ENCODE measurements around the gene PABPC1L. TPM values are rescaled to one million over a fixed set of nuclear protein-coding genes. Genes with fewer than 3 reads are reported as not detected.

Gene PABPC1L
- polyA plus RNA-seq, 2 of the 4 experiments (the other 2 are of a cell fraction): 37.1 to 73.1 TPM

DNA sequence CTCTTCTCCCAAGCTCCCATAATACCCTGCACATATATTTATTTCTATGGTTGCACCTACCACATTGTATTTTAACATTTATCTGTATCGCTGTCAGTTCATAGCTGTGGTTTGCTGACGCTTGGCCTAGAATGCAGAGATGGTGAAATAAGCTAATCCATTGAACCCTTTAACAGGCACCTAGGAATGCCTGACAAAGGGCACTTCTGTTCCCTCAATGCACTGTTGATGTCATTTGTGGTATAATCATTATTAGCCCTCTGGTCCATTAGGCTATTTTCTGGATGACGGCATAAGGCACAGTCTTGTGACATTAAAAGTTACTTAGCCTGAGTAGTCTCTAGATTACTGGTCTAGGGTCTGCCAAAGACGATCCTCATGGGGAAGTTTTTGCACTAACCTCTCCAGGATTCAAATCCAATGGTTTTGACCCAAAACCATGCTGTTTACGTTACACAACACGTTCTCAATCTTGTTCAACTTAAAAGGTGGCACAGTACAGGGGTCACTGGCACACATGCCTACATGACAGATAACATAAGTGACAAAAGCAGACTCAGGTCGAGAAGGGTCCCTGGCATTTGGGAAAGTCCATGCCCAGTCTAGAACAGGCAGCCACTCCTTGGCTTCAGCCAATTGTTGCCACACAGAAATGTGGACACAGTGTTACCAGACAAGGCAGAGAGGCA is 26.5 kb upstream of the PABPC1L start:
- 67% methylated on average over 7 of the region's 7 CpGs for WGBS (ENCODE audit: missing lambda C conversion rate)
- Histone ChIP-seq H3K27ac (no peak overlapping the region), H3K4me2 (no peak overlapping the region), H3K4me1 (peaks cover 21% of the 10 kb centered on the region), H3K4me3 (no peak overlapping the region), H3K9me3 (no peaks in the 10 kb centered on the region)
- CTCF ChIA-PET: interaction anchor here (1.2 to 3.9 kb wide), 2 partner anchors 136 to 200 kb away, joined by 3 to 12 read pairs; no protein-coding TSS in a partner anchor
- DNase-seq (ENCODE audit: low read depth in 1 of 2, low spot score in 1 of 2) (no peak), FAIRE-seq (no peak), ATAC-seq (no peak)
- no peak for TF ChIP-seq POLR2AphosphoS2 (conservative IDR thresholded peaks at IDR 0.05; ENCODE audit: low read length)
- POLR2A ChIA-PET: no interaction called here

DNA sequence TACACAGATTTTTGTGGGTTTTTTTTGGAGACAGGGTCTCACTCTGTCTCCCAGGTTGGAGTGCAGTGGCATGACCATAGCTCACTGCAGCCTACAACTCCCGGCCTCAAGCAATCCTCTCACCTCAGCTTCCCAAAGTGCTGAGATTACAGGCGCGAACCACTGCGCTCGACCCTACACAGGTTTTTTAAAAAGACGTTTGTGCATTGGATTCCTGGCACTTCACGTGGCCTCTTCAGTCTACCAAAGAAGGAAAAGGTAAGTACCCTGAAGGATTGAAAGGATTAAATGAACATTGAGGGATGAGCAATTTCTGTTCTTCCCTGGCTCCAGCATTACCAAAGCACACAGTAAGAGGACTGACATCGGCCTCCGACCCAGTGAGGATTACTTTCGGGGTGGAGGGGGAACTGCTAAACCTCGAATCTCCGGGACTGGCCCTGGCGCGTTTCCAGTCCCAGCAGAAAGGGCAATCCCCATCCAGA is 24.9 kb upstream of the PABPC1L start:
- no peak; the same call in 1 of the 2 replicates for TF ChIP-seq POLR2A (IDR thresholded peaks at IDR 0.05; ENCODE audit: low read length)
- TF ChIP-seq KDM5A (IDR thresholded peaks at IDR 0.05): no peak
- no peak for TF ChIP-seq EHMT2 (IDR thresholded peaks at IDR 0.05; ENCODE audit: low read depth)
- no peak for TF ChIP-seq NR3C1 (IDR thresholded peaks at IDR 0.05)
- TF ChIP-seq ZC3H11A (IDR thresholded peaks at IDR 0.05): no peak
- no peak for TF ChIP-seq FOXS1 (CRISPR knock-in tag; IDR thresholded peaks at IDR 0.05)
- no peak for TF ChIP-seq KDM1A (IDR thresholded peaks at IDR 0.05; ENCODE audit: low read depth)
- TF ChIP-seq, protein P1, sequence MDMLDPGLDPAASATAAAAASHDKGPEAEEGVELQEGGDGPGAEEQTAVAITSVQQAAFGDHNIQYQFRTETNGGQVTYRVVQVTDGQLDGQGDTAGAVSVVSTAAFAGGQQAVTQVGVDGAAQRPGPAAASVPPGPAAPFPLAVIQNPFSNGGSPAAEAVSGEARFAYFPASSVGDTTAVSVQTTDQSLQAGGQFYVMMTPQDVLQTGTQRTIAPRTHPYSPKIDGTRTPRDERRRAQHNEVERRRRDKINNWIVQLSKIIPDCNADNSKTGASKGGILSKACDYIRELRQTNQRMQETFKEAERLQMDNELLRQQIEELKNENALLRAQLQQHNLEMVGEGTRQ (IDR thresholded peaks at IDR 0.05): no peak
- TF ChIP-seq FOSL2 (IDR thresholded peaks at IDR 0.05): no peak
- TF ChIP-seq FOSL2 (CRISPR knock-in tag; IDR thresholded peaks at IDR 0.05): no peak
- H3K9me3 ChIP-seq: no peaks in the 10 kb centered on the region
- ChIA-PET POLR2A (interaction anchor here (0.6 to 1.7 kb wide), 10 partner anchors 9 to 1127 kb away, joined by 3 to 6 read pairs (median 4); partner anchors contain the start of genes PABPC1L, RIMS4 and TOMM34), CTCF (no interaction called here)
- peak overlapping the region; percentile 92 for H3K4me3 ChIP-seq
- peak overlapping the region; percentile 76 for H3K4me2 ChIP-seq
- H3K4me1 ChIP-seq: peaks cover 30% of the 10 kb centered on the region
- ATAC-seq (no peak), DNase-seq (ENCODE audit: low read depth in 1 of 2, low spot score in 1 of 2) (no peak), FAIRE-seq (no peak)
- H3K27ac ChIP-seq: peak overlapping the region; percentile 59 to 99
- 32% methylated on average over 14 of the region's 14 CpGs for WGBS (ENCODE audit: missing lambda C conversion rate)

DNA sequence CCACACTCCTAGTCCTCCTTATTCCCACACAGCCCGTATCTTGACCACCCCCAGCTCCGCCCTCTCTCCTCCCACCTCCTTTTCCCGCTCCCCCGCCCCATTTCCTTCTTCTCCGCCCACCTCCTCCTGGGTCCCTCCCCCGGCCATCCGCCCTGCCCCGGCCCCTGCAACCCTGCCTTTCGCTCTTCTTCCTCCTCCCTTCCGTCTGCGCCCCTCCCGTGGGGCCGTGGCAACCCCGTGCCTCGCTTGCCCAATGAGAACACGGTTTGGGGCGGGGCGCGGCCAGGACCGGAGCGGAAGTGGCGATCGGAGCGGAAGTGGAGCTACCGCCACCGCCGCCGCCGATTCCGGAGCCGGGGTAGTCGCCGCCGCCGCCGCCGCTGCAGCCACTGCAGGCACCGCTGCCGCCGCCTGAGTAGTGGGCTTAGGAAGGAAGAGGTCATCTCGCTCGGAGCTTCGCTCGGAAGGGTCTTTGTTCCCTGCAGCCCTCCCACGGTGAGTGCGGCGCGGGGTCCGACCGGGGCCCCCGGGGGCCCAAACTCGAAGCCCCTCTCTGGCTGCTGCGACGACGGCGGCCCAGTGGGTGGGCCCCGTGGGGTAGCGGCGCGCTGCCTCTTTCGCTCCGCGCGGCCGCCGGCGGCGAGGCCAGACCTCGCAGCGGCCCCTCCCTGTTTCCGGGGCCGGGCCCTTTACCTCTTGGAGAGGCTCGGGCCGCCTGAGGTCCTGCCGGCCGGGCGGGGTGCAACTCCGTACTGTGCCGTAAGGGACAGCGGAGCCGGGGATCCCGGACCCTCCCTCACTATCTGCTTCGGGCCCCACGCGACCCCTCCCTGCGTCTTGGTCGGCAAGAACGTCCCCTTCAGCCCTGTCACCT is 24.2 kb upstream of the PABPC1L start, which contains the start of gene YWHAB:
YWHAB (plus strand) TSS at position 314 of the 874 bp plus-strand sequence. CDS start 15,829 bp downstream, outside the sequence.
- Histone ChIP-seq H3K4me2 (peak within 1 kb of the TSS; percentile 91), H3K4me1 (peaks cover 30% of the 10 kb centered on the region), H3K27ac (peak within 1 kb of the TSS; percentile 97 to 99), H3K9me3 (no peaks in the 10 kb centered on the region), H3K4me3 (peak within 1 kb of the TSS; percentile 92)
- WGBS (ENCODE audit: missing lambda C conversion rate): 1% methylated on average over 17 of the region's 88 CpGs
- FAIRE-seq: no peak
- peak; percentile 93 to 96 for DNase-seq (ENCODE audit: low read depth in 1 of 2, low spot score in 1 of 2)
- POLR2A ChIA-PET: interaction anchor here (0.6 to 1.7 kb wide), 10 partner anchors 8 to 1126 kb away, joined by 3 to 6 read pairs (median 4); partner anchors contain the start of genes PABPC1L, RIMS4 and TOMM34
- ATAC-seq: peak; percentile 97 to 98
- CTCF ChIA-PET: no interaction called here
- TF ChIP-seq NR3C1 (IDR thresholded peaks at IDR 0.05) (no peak), MAFK (IDR thresholded peaks at IDR 0.05; ENCODE audit: partially characterized antibody) (no peak), SREBF2 (IDR thresholded peaks at IDR 0.05) (no peak), JUNB (IDR thresholded peaks at IDR 0.05) (no peak), KDM5A (IDR thresholded peaks at IDR 0.05) (peak; percentile 49; the same call in 1 of the 2 replicates), TFCP2L1 (CRISPR knock-in tag; IDR thresholded peaks at IDR 0.05) (0 out of 2 replicates have a peak, but pooled peaks have one; percentile 45), BHLHE40 (IDR thresholded peaks at IDR 0.05; ENCODE audit: low read depth, low read length) (no peak), PHF8 (IDR thresholded peaks at IDR 0.05; ENCODE audit: borderline replicate concordance, low read depth) (peak; percentile 96), EHMT2 (IDR thresholded peaks at IDR 0.05; ENCODE audit: low read depth) (no peak), JUN (IDR thresholded peaks at IDR 0.05) (peak; percentile 66 to 86; a peak in 4 of 5 replicates), EHF (CRISPR knock-in tag; IDR thresholded peaks at IDR 0.05) (no peak), CEBPB (IDR thresholded peaks at IDR 0.05) (0 out of 4 replicates have a peak, but pooled peaks of 1 of the 2 experiments have one; percentile 3), RAD21 (conservative IDR thresholded peaks at IDR 0.05 in 1 of 2, IDR thresholded peaks at IDR 0.05 in 1 of 2) (no peak)
- TF ChIP-seq, protein P2, sequence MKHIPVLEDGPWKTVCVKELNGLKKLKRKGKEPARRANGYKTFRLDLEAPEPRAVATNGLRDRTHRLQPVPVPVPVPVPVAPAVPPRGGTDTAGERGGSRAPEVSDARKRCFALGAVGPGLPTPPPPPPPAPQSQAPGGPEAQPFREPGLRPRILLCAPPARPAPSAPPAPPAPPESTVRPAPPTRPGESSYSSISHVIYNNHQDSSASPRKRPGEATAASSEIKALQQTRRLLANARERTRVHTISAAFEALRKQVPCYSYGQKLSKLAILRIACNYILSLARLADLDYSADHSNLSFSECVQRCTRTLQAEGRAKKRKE (CRISPR knock-in tag; IDR thresholded peaks at IDR 0.05; ENCODE audit: low read depth): no peak
- TF ChIP-seq, protein P1 (IDR thresholded peaks at IDR 0.05): peak; percentile 88
- TF ChIP-seq, protein P3, sequence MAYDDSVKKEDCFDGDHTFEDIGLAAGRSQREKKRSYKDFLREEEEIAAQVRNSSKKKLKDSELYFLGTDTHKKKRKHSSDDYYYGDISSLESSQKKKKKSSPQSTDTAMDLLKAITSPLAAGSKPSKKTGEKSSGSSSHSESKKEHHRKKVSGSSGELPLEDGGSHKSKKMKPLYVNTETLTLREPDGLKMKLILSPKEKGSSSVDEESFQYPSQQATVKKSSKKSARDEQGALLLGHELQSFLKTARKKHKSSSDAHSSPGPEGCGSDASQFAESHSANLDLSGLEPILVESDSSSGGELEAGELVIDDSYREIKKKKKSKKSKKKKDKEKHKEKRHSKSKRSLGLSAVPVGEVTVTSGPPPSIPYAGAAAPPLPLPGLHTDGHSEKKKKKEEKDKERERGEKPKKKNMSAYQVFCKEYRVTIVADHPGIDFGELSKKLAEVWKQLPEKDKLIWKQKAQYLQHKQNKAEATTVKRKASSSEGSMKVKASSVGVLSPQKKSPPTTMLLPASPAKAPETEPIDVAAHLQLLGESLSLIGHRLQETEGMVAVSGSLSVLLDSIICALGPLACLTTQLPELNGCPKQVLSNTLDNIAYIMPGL (CRISPR knock-in tag; IDR thresholded peaks at IDR 0.05; ENCODE audit: borderline replicate concordance): no peak
- TF ChIP-seq, protein P4, sequence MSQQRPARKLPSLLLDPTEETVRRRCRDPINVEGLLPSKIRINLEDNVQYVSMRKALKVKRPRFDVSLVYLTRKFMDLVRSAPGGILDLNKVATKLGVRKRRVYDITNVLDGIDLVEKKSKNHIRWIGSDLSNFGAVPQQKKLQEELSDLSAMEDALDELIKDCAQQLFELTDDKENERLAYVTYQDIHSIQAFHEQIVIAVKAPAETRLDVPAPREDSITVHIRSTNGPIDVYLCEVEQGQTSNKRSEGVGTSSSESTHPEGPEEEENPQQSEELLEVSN (IDR thresholded peaks at IDR 0.05; ENCODE audit: borderline replicate concordance, low read depth): no peak
- TF ChIP-seq, protein P5, sequence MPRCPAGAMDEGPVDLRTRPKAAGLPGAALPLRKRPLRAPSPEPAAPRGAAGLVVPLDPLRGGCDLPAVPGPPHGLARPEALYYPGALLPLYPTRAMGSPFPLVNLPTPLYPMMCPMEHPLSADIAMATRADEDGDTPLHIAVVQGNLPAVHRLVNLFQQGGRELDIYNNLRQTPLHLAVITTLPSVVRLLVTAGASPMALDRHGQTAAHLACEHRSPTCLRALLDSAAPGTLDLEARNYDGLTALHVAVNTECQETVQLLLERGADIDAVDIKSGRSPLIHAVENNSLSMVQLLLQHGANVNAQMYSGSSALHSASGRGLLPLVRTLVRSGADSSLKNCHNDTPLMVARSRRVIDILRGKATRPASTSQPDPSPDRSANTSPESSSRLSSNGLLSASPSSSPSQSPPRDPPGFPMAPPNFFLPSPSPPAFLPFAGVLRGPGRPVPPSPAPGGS (IDR thresholded peaks at IDR 0.05): peak; percentile 57; the same call in 1 of the 3 replicates

Data from A549 (cell line).